Skeletal muscle satellite cell (primary cell): ENCODE data around the gene TMEM221.

Source experiments
- H3K27me3 ChIP-seq: 2 replicates; pipeline ENCODE4 v1.7.0; 2013; ENCODE audit warnings: low read length; ENCODE audit not compliant: control insufficient read depth, insufficient read depth
- H3K36me3 ChIP-seq: 2 replicates; pipeline ENCODE4 v1.7.0; 2013; ENCODE audit warnings: mild to moderate bottlenecking, control low read depth, low read length; ENCODE audit not compliant: insufficient read depth
- H3K4me1 ChIP-seq: 2 replicates; pipeline ENCODE4 v1.7.0; 2013; ENCODE audit warnings: low read length; ENCODE audit not compliant: control insufficient read depth, insufficient read depth
- H3K4me2 ChIP-seq: 2 replicates; pipeline ENCODE4 v1.7.0; 2013; ENCODE audit warnings: mild to moderate bottlenecking, low read length
- H3K4me3 ChIP-seq: 2 replicates; pipeline ENCODE4 v1.7.0; 2013; ENCODE audit warnings: low read length
- H3K9ac ChIP-seq: 2 replicates; pipeline ENCODE4 v1.7.0; 2013; ENCODE audit warnings: mild to moderate bottlenecking, low read depth, low read length, moderate library complexity
- H3K9me3 ChIP-seq: replicated peaks from 2 replicates; pipeline ENCODE4 v1.7.0; 2013; ENCODE audit warnings: mild to moderate bottlenecking, control low read depth, low read length

TMEM221 gene

GRCh38 chr19:17394891-17395415 lies 53.5 kb downstream of the TMEM221 start:
- peak overlapping the region; percentile 45 for H3K4me3 ChIP-seq
- no peak overlapping the region for H3K9ac ChIP-seq
- peaks cover 13% of the 10 kb centered on the region for H3K27me3 ChIP-seq
- H3K4me2 ChIP-seq, result no peak overlapping the region
- H3K9me3 ChIP-seq, result no peaks in the 10 kb centered on the region
- no peaks in the 10 kb centered on the region for H3K36me3 ChIP-seq
- peaks cover 14% of the 10 kb centered on the region for H3K4me1 ChIP-seq

DNA sequence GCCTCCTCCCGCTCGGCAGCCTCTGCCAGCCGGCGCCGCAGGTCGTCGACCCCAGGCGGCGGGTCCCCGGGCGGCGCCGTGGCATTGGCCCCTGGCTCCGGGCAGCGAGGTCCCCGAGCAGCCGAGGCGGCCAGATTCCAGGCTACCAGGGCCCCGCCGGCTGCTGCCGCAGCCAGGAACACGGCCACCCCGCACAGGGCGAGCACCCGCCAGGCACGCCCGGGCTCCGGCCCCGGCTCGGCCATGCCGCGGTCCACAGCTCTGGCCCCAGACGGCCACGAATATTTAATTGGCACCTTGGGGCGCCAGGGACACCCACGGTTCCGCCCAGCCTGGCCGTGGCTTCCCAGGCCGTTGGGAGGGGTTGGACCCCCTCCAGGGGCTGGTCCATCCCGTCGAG lies 54.6 kb downstream of the TMEM221 start, which contains the start of gene CCDC194:
TSS of gene CCDC194 (minus strand) at position 283 of the 400 bp plus-strand sequence. CDS start at position 245, 38 bp downstream.
- peak within 1 kb of the TSS; percentile 44 for H3K4me2 ChIP-seq
- H3K4me1 ChIP-seq, result peaks cover 14% of the 10 kb centered on the region
- peaks cover 23% of the 10 kb centered on the region for H3K27me3 ChIP-seq
- no peak within 1 kb of the TSS for H3K9ac ChIP-seq
- peaks cover 4% of the 10 kb centered on the region for H3K9me3 ChIP-seq
- H3K4me3 ChIP-seq, result peak within 1 kb of the TSS; percentile 45
- H3K36me3 ChIP-seq, result no peaks in the 10 kb centered on the region

GRCh38 chr19:17393002-17393401 lies 55.5 kb downstream of the TMEM221 start:
- H3K27me3 ChIP-seq, result peaks cover 24% of the 10 kb centered on the region
- no peaks in the 10 kb centered on the region for H3K36me3 ChIP-seq
- H3K9me3 ChIP-seq, result peaks cover 4% of the 10 kb centered on the region
- H3K9ac ChIP-seq, result no peak overlapping the region
- H3K4me2 ChIP-seq, result no peak overlapping the region
- H3K4me1 ChIP-seq, result peaks cover 14% of the 10 kb centered on the region
- H3K4me3 ChIP-seq, result no peak overlapping the region

DNA sequence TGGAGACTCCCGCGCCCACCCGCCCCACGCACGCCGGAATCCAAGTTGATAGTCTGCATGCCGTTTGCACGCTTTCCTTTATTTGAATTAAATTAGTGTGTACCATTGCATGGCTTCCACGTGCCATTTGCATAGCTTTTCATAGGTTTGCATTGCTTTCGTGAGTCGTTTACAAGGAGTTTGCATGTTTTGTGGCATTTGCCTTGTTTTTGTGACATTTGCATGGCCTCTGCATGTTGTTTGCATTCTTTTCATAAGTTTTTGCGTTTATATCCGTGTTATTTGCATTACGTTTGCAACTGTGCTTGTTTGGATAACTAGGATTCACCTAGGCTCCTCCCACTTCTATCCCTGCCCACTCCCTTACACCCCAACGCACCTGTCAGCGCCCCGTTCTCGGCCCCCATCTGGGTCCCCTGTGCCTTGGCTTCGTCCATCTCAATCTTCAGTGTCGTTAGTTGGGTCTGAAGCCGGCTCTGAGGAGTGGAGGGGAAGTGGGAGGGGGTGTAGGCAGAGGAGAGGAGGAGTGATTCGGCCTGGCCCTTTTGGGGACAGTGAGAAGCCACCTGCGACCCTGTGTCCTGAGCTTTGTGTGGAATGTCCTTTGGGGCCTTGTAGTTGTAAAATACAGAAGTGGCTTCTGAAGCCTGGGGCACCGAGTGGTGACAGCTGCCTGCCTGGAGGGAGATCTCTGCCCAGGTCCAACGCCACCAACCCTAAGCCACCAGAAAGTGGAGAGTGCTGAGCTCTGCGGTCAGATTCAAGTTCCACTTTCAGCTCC lies 56.9 kb downstream of the TMEM221 start:
- H3K9me3 ChIP-seq, result peaks cover 4% of the 10 kb centered on the region
- peaks cover 24% of the 10 kb centered on the region for H3K27me3 ChIP-seq
- no peak overlapping the region for H3K9ac ChIP-seq
- H3K36me3 ChIP-seq, result no peaks in the 10 kb centered on the region
- H3K4me1 ChIP-seq, result peaks cover 14% of the 10 kb centered on the region
- peak overlapping the region; percentile 91 for H3K4me2 ChIP-seq
- peak overlapping the region; percentile 65 for H3K4me3 ChIP-seq

DNA sequence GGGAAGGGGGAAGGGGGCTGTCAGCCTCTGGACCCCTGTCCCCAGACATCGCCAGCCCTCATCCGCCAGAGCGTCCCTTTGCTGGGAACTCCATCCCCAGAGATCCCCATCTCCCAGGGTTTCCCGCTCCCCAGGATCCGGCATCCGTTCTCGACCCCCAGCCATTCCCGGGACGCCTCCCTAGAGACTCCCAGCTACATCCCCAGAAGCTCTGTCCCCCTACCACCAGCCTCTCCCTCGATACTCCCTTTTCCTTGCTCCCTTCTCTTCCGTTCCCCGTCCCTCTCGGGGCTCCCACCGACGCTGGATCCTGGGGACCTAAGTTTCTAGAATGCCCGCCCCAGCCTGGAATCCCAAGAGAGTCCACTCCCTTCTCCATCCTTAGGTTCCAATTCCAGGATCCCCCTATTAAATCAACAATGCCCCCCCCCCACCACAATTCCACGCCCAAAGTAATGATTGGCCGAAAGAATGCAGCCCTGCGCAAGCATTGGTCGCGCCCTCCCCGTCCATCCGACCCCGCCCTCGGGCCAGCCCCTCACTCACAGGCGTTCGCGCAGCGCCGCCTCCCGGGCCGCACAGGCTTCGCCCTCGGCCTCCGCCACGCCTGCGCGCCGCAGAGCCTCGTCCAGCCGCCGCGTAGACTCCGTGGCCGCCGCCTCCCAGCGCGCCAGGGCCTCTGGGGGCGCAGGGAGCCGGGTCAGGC lies 57.6 kb downstream of the TMEM221 start:
- Histone ChIP-seq H3K9me3 (peaks cover 4% of the 10 kb centered on the region), H3K4me1 (peaks cover 14% of the 10 kb centered on the region), H3K4me3 (peak overlapping the region; percentile 65), H3K36me3 (no peaks in the 10 kb centered on the region), H3K27me3 (peaks cover 24% of the 10 kb centered on the region), H3K4me2 (peak overlapping the region; percentile 91), H3K9ac (peak overlapping the region; percentile 35)

DNA sequence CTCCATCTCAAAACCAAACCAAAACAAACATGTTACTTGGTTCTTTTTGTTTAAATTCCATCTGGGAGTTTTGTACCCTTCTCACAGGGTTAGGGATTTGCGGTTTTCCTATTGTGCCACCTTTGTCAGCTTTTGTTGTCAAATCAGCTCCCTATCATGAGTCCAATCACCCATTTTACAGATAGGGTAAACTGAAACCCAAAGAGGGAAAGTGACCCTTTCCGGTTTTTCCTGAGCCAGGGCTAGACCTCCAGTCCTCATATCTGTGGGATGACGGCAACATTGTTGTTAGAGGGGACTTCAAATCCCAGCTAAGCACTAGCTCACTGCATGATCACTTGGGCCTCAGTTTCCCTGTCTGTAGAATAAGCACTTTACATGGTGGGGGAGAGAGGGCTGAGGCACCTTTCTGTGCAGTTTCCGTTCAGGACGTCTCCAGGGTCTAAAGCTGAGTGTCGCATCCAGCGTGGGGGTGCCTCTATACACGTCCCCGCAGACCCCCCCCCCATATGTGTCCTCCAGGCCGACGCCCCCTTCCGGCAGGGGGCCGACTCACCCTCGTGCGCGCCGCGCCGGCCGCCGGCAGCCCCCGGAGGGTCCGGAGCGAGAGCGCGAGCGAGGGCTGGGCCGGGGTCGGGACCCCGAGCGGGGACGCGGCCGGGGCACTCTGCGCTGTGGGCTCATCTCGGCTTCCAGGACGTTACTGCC lies 58.4 kb downstream of the TMEM221 start:
- peaks cover 4% of the 10 kb centered on the region for H3K9me3 ChIP-seq
- H3K4me3 ChIP-seq, result peak overlapping the region; percentile 65
- H3K4me1 ChIP-seq, result peaks cover 12% of the 10 kb centered on the region
- no peaks in the 10 kb centered on the region for H3K36me3 ChIP-seq
- H3K4me2 ChIP-seq, result peak overlapping the region; percentile 91
- peak overlapping the region; percentile 35 for H3K9ac ChIP-seq
- peaks cover 24% of the 10 kb centered on the region for H3K27me3 ChIP-seq

DNA sequence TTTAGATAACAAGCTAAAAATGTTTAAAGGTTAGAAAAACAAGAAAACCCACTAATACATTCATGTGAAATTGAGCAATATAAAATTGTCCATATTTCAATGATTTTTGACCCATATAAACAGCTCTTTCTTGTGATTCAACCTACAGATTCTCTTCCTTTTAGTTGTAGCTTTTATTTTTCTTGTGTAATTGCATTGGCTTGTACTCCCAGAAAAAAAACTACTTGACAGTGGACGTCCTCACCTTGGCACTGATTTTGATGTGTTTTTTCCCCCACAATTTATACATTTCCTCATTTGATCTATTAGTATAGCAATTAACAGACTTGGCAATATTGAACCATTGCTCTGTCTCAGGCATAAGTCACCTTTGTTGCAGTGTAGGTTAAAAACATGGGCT lies 59.2 kb downstream of the TMEM221 start:
- Histone ChIP-seq H3K4me3 (no peak overlapping the region), H3K4me2 (no peak overlapping the region), H3K9ac (no peak overlapping the region), H3K36me3 (no peaks in the 10 kb centered on the region), H3K27me3 (peaks cover 24% of the 10 kb centered on the region), H3K9me3 (peaks cover 4% of the 10 kb centered on the region), H3K4me1 (peaks cover 10% of the 10 kb centered on the region)

DNA sequence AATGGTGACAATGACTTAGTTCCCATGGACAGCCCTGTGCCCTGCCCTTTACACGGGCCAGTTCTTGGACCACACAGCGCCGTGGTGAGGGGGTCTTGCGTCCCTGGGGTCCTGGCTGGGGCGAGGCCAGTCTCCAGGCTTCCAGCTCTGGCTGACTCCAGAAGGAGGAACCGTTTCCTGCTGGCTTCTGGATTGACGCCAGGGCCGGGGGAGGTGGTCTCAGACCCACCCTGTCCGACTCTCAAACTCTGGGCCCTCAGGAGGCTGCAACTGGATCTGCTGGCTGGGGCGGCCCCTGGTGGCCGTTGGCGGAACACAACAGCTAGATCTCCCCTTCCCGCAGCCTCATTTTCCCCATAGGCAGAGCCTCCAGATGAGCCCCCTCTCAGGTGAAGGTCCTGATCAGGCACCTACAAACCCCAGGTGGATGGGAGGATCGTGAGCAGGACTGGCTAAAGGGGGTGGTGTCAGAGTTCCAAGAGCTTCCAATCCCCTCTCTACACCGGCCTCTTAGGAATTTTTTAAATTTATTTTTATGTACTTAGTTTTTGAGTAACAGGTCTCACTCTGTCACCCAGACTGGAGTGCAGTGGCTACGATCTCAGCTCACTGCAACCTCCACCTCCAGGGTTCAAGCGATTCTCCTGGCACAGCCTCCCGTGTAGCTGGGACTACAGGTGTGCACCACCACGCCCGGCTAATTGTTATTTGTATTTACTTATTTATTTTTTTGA lies 62.4 kb downstream of the TMEM221 start:
- H3K4me1 ChIP-seq, result peaks cover 13% of the 10 kb centered on the region
- H3K27me3 ChIP-seq, result peaks cover 14% of the 10 kb centered on the region
- H3K9ac ChIP-seq, result no peak overlapping the region
- peaks cover 4% of the 10 kb centered on the region for H3K9me3 ChIP-seq
- H3K4me3 ChIP-seq, result no peak overlapping the region
- H3K36me3 ChIP-seq, result no peaks in the 10 kb centered on the region
- no peak overlapping the region for H3K4me2 ChIP-seq
